GM18511 (cell line): ENCODE results near the gene TEX53.

Experiments
- ATAC-seq: cut with Tn5 transposase; IDR thresholded peaks from one replicate; pipeline ENCODE4 v1.9.1; 2021; ENCODE audit warnings: mild to moderate bottlenecking, moderate library complexity; ENCODE audit not compliant: unreplicated experiment

TEX53 gene

GRCh38 chr9:114607671-114608524 lies 49.7 kb downstream of the TEX53 start:
- peak; percentile 38 for ATAC-seq

- no peak for ATAC-seq
Measured at GRCh38 chr9:114606597-114607207, 50.9 kb downstream of the TEX53 start.
